ENCODE data around the gene NFATC1. TPM values are rescaled to one million over a fixed set of nuclear protein-coding genes. Genes with fewer than 3 reads are reported as not detected.
"Not testable (repeated sequence)": the region's sequence is repeated elsewhere in the genome, so short reads cannot be mapped to it uniquely, and the experiment has no call there.

NFATC1 gene
- total and polyA plus RNA-seq, 2 donors from 2014 or later: 4.3 to 17.2 TPM

DNA sequence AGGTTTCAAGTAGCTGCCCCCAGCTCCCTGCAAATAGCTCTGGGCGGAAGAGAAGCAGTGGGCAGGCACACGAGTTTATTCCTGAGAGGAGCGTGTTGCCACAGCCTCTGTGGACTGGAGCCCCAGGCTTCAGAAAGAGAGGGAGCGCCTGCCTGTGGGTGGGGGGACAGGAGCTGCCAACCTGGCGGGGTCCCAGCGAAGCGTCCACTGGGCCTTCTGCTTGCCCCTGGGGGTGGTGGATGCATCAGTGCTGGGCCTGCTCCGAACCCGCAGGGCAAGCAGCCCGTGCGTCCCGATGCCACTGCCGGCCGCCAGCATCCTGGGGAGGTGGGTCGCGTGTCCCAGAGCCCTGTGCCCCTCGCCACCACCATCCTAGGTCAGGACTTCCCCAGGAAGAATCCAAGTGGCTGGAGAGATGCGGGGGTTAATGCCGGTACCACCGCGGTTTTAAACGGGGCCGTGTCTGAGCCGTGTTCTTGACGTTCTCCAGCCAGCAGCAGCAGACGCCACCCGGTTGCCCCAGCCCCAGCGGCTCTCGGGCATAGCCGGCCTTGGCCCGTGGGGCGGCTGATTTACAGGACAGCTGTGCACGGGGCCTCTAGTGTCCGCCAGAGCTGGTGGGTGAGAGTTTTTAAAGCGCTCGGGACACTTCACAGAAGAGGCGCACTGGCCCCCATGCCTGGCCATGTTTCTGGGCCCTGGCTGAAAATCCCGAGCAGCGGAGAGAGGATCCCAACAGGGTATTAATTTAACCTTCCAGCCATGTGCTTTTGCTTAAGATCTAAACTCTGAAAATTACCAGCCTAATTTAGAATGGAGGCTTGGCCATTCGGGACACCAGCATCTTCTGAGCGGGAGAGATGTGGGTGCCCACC lies 84.7 kb downstream of the NFATC1 start:
- Histone ChIP-seq H3K4me3 (ENCODE audit: low read length in 3 of 3) (no peak overlapping the region), H3K9me3 (ENCODE audit: control insufficient read depth in 2 of 3, insufficient read depth in 1 of 3, low read length in 3 of 3) (no peaks in the 10 kb centered on the region), H3K27ac (ENCODE audit: low read depth in 2 of 2, low read length in 2 of 2) (no peak overlapping the region), H3K36me3 (ENCODE audit: control insufficient read depth in 2 of 3, insufficient read depth in 3 of 3, low read length in 3 of 3) (no peaks in the 10 kb centered on the region), H3K27me3 (ENCODE audit: control insufficient read depth, insufficient read depth, low read length) (no peaks in the 10 kb centered on the region), H3K9ac (ENCODE audit: low read length in 3 of 3) (no peak overlapping the region), H3K4me1 (ENCODE audit: control insufficient read depth in 2 of 3, insufficient read depth in 2 of 3, low read depth in 1 of 3, low read length in 3 of 3) (no peaks in the 10 kb centered on the region)
- TF ChIP-seq, protein P1, sequence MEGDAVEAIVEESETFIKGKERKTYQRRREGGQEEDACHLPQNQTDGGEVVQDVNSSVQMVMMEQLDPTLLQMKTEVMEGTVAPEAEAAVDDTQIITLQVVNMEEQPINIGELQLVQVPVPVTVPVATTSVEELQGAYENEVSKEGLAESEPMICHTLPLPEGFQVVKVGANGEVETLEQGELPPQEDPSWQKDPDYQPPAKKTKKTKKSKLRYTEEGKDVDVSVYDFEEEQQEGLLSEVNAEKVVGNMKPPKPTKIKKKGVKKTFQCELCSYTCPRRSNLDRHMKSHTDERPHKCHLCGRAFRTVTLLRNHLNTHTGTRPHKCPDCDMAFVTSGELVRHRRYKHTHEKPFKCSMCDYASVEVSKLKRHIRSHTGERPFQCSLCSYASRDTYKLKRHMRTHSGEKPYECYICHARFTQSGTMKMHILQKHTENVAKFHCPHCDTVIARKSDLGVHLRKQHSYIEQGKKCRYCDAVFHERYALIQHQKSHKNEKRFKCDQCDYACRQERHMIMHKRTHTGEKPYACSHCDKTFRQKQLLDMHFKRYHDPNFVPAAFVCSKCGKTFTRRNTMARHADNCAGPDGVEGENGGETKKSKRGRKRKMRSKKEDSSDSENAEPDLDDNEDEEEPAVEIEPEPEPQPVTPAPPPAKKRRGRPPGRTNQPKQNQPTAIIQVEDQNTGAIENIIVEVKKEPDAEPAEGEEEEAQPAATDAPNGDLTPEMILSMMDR (IDR thresholded peaks at IDR 0.05; ENCODE audit: borderline replicate concordance, extremely low read depth, insufficient read depth): no peak
- FAIRE-seq: no peak
- peak in 2 of 5 donors; percentile 45 to 66 for DNase-seq
- intact Hi-C loops (cut with DNase I): no loop called here

DNA sequence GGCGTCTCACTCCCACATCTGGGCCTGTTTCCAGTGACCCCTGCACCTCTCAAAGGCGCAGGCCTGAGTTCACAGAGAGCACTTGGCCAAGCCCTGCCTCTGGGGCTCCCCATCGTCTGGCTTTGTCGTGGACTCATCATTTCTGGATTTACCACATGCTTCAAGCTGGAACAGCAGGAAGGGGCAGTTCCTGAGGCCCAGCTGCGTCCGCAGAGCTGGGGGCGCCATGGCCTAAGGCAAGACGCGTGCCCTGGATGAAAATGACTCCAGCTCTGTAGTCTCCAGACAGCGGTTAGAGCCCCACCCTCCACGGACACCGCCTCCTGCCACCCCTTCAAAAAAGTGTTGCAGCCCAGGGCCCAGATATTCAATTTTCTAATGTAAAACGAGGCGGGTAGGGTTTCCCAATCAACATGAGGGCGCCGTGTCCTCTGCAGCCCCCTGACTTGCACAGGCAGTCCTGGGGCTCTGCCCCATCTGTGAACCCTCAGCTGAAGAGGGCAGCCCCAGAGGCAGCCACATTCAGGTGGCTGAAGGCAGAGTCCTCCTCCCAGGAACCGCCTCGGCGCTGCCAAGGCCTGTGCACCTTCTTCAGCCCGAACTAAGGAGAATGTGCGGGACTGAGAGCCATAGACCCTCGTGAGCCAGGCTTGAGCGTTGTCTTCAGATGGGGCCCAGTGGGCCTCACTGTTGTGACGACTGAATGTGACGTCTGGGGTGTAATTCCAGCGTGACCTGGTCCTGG lies 85.5 kb downstream of the NFATC1 start:
- no peaks in the 10 kb centered on the region for H3K4me1 ChIP-seq (ENCODE audit: control insufficient read depth in 2 of 3, insufficient read depth in 2 of 3, low read depth in 1 of 3, low read length in 3 of 3)
- no peak overlapping the region for H3K9ac ChIP-seq (ENCODE audit: low read length in 3 of 3)
- TF ChIP-seq, protein P1 (IDR thresholded peaks at IDR 0.05; ENCODE audit: borderline replicate concordance, extremely low read depth, insufficient read depth): no peak
- H3K4me3 ChIP-seq (ENCODE audit: low read length in 3 of 3): no peak overlapping the region
- H3K27ac ChIP-seq (ENCODE audit: low read depth in 2 of 2, low read length in 2 of 2): no peak overlapping the region
- intact Hi-C loops (cut with DNase I): no loop called here
- H3K9me3 ChIP-seq (ENCODE audit: control insufficient read depth in 2 of 3, insufficient read depth in 1 of 3, low read length in 3 of 3): no peaks in the 10 kb centered on the region
- FAIRE-seq (no peak), DNase-seq (peak in 2 of 5 donors; percentile 38 to 43)
- no peaks in the 10 kb centered on the region for H3K27me3 ChIP-seq (ENCODE audit: control insufficient read depth, insufficient read depth, low read length)
- H3K36me3 ChIP-seq (ENCODE audit: control insufficient read depth in 2 of 3, insufficient read depth in 3 of 3, low read length in 3 of 3): no peaks in the 10 kb centered on the region

DNA sequence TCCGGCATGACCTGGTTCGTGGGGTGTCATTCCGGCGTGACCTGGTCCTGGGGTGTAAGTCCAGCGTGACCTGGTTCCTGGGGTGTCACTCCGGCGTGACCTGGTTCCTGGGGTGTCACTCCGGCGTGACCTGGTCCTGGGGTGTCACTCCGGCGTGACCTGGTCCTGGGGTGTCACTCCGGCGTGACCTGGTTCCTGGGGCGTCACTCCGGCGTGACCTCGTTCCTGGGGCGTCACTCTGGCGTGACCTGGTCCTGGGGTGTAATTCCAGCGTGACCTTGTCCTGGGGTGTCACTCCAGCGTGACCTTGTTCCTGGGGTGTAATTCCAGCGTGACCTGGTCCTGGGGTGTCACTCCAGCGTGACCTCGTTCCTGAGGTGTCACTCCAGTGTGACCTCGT lies 87.7 kb downstream of the NFATC1 start:
- H3K4me1 ChIP-seq (ENCODE audit: control insufficient read depth in 2 of 3, insufficient read depth in 2 of 3, low read depth in 1 of 3, low read length in 3 of 3); H3K9ac ChIP-seq (ENCODE audit: low read length in 3 of 3); H3K9me3 ChIP-seq (ENCODE audit: control insufficient read depth in 2 of 3, insufficient read depth in 1 of 3, low read length in 3 of 3); H3K27me3 ChIP-seq (ENCODE audit: control insufficient read depth, insufficient read depth, low read length); H3K27ac ChIP-seq (ENCODE audit: low read depth in 2 of 2, low read length in 2 of 2); intact Hi-C loops (cut with DNase I); H3K36me3 ChIP-seq (ENCODE audit: control insufficient read depth in 2 of 3, insufficient read depth in 3 of 3, low read length in 3 of 3); FAIRE-seq; H3K4me3 ChIP-seq (ENCODE audit: low read length in 3 of 3): not testable (repeated sequence)
- peak in 1 of 5 donors; percentile 50 for DNase-seq

DNA sequence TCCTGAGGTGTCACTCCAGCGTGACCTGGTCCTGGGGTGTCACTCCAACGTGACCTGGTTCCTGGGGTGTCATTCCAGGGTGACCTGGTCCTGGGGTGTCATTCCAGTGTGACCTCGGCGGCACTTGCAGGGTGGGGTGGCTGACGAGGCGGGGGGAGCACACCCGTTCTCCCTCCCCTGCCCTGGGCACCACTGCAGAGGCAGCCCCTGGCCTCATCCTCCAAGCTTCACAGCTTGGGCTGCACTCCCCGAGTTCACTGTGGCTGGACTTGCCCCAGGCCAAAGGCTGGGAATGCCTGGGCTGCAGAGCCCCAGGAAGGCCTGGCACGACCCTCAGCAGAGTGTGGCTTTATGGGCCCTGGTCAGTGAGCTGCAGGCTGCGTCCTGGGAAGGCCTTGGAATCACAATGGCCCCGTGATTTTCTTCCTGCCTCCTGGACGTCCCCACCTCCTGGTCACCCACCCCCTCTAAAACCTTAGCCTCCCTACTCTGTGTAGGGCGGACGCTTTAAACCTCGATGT lies 88.3 kb downstream of the NFATC1 start:
- H3K9me3 ChIP-seq (ENCODE audit: control insufficient read depth in 2 of 3, insufficient read depth in 1 of 3, low read length in 3 of 3): no peaks in the 10 kb centered on the region
- no peak overlapping the region for H3K27ac ChIP-seq (ENCODE audit: low read depth in 2 of 2, low read length in 2 of 2)
- no peaks in the 10 kb centered on the region for H3K4me1 ChIP-seq (ENCODE audit: control insufficient read depth in 2 of 3, insufficient read depth in 2 of 3, low read depth in 1 of 3, low read length in 3 of 3)
- H3K4me3 ChIP-seq (ENCODE audit: low read length in 3 of 3): no peak overlapping the region
- DNase-seq (peak in 1 of 5 donors; percentile 51), FAIRE-seq (no peak)
- H3K36me3 ChIP-seq (ENCODE audit: control insufficient read depth in 2 of 3, insufficient read depth in 3 of 3, low read length in 3 of 3): no peaks in the 10 kb centered on the region
- intact Hi-C loops (cut with DNase I): no loop called here
- H3K9ac ChIP-seq (ENCODE audit: low read length in 3 of 3): no peak overlapping the region
- no peaks in the 10 kb centered on the region for H3K27me3 ChIP-seq (ENCODE audit: control insufficient read depth, insufficient read depth, low read length)
- TF ChIP-seq, protein P1 (IDR thresholded peaks at IDR 0.05; ENCODE audit: borderline replicate concordance, extremely low read depth, insufficient read depth): no peak

Measured in kidney (tissue), 14 donors.